IMR-90 (cell line): ENCODE measurements around the gene MAGI2. TPM values are rescaled to one million over a fixed set of nuclear protein-coding genes. Genes with fewer than 3 reads are reported as not detected.

Experiments
- ATAC-seq: fragments of 200-7000 bp; cut with Tn5 transposase; 2 replicates; pipeline ENCODE4 v1.9.1; 2020; ENCODE audit warnings: low read depth, mild to moderate bottlenecking, moderate library complexity
- BruUV-seq: library from RNA; stranded (reverse); fragments of 400-500 nt; replicated peaks from 2 replicates; lab custom pipeline; 2021; lab: Mats Ljungman, UMichigan
- CTCF ChIA-PET: fragments of 300-600 bp; formaldehyde crosslinking; extraction: SDS; loops from one replicate; lab custom pipeline; 2021; ENCODE audit warnings: antibody characterized with exemption; lab: Yijun Ruan, JAX
- POLR2A ChIA-PET: fragments of 300-600 bp; sonication (Branson Sonifier 250); formaldehyde crosslinking; loops from one replicate; lab custom pipeline; 2022; ENCODE audit warnings: antibody characterized with exemption; ENCODE audit not compliant: unreplicated experiment; lab: Charles Lee
- DNase-seq: peaks from one replicate; pipeline ENCODE4 v3.0.0; 2013
- H2AFZ ChIP-seq: replicated peaks from 2 replicates; pipeline ENCODE3; 2013; ENCODE audit warnings: low read length, mild to moderate bottlenecking; ENCODE audit not compliant: poor library complexity
- H2AK5ac ChIP-seq: 2 replicates; pipeline ENCODE4 v1.6.1; 2013; ENCODE audit warnings: low read depth, low read length, inconsistent platforms
- H2AK9ac ChIP-seq: replicated peaks from 2 replicates; pipeline ENCODE3; 2013; ENCODE audit warnings: mild to moderate bottlenecking, low read depth, low read length, moderate library complexity; ENCODE audit not compliant: poor library complexity
- H2BK120ac ChIP-seq: 2 replicates; pipeline ENCODE4 v1.6.1; 2013; ENCODE audit warnings: low read depth, low read length, inconsistent platforms
- H2BK15ac ChIP-seq: 3 replicates; pipeline ENCODE4 v1.6.1; 2013; ENCODE audit warnings: low read depth, low read length, inconsistent platforms
- H2BK20ac ChIP-seq: 2 replicates; pipeline ENCODE4 v1.6.1; 2013; ENCODE audit warnings: low read depth, mild to moderate bottlenecking, inconsistent platforms, low read length, moderate library complexity
- H2BK5ac ChIP-seq: 2 replicates; pipeline ENCODE4 v1.6.1; 2013; ENCODE audit warnings: mild to moderate bottlenecking, low read depth, low read length, inconsistent platforms; ENCODE audit not compliant: poor library complexity, severe bottlenecking
- H3K14ac ChIP-seq: replicated peaks from 2 replicates; pipeline ENCODE4 v1.6.1; 2013; ENCODE audit warnings: low read depth, low read length, inconsistent platforms
- H3K18ac ChIP-seq: 2 replicates; pipeline ENCODE4 v1.6.1; 2013; ENCODE audit warnings: low read depth, low read length, control low read depth
- H3K23ac ChIP-seq: 2 replicates; pipeline ENCODE4 v1.6.1; 2013; ENCODE audit warnings: low read depth, low read length, inconsistent platforms
- H3K27ac ChIP-seq: 2 replicates; pipeline ENCODE4 v1.5.1; 2013; ENCODE audit warnings: mild to moderate bottlenecking, control low read depth, low read length; ENCODE audit not compliant: insufficient read depth
- H3K27me3 ChIP-seq: 2 replicates; pipeline ENCODE4 v1.6.1; 2013; ENCODE audit warnings: low read length; ENCODE audit not compliant: control insufficient read depth, insufficient read depth
- H3K36me3 ChIP-seq: 2 replicates; pipeline ENCODE4 v1.6.1; 2013; ENCODE audit warnings: low read length, mixed read lengths; ENCODE audit not compliant: control insufficient read depth, insufficient read depth
- H3K4ac ChIP-seq: 2 replicates; pipeline ENCODE4 v1.6.1; 2013; ENCODE audit warnings: low read depth, low read length, inconsistent platforms
- H3K4me1 ChIP-seq: 2 replicates; pipeline ENCODE4 v1.6.1; 2013; ENCODE audit warnings: low read length, mixed read lengths; ENCODE audit not compliant: control insufficient read depth, insufficient read depth
- H3K4me2 ChIP-seq: 2 replicates; pipeline ENCODE4 v1.6.1; 2013; ENCODE audit warnings: low read depth, mild to moderate bottlenecking, control low read depth, low read length, moderate library complexity
- H3K4me3 ChIP-seq: 2 replicates; pipeline ENCODE4 v1.5.1; 2013; ENCODE audit warnings: low read depth, mild to moderate bottlenecking, control low read depth, low read length, moderate library complexity; ENCODE audit not compliant: insufficient read depth
- H3K56ac ChIP-seq: 2 replicates; pipeline ENCODE4 v1.6.1; 2013; ENCODE audit warnings: low read length, inconsistent platforms; ENCODE audit not compliant: insufficient read depth; ENCODE audit errors: extremely low read depth
- H3K79me1 ChIP-seq, 2 experiments: 2 replicates each; pipeline ENCODE4 v1.6.1; 2013; ENCODE audit warnings: low read length in 2 of 2, inconsistent platforms in 1 of 2, low read depth in 1 of 2
- H3K9ac ChIP-seq: 2 replicates; pipeline ENCODE4 v1.6.1; 2013; ENCODE audit warnings: low read depth, low read length, control low read depth
- H3K9me1 ChIP-seq: 2 replicates; pipeline ENCODE4 v1.6.1; 2013; ENCODE audit warnings: low read length, inconsistent platforms; ENCODE audit not compliant: insufficient read depth
- H3K9me3 ChIP-seq: 2 replicates; pipeline ENCODE4 v1.6.1; 2013; ENCODE audit warnings: low read length; ENCODE audit not compliant: control insufficient read depth, insufficient read depth
- H4K20me1 ChIP-seq: 2 replicates; pipeline ENCODE4 v1.6.1; 2013; ENCODE audit warnings: low read length, inconsistent platforms; ENCODE audit not compliant: insufficient read depth
- H4K5ac ChIP-seq: 2 replicates; pipeline ENCODE4 v1.6.1; 2013; ENCODE audit warnings: mild to moderate bottlenecking, low read depth, low read length, control low read depth
- H4K8ac ChIP-seq, 2 experiments: 2 replicates each; pipeline ENCODE4 v1.6.1; 2013; ENCODE audit warnings: low read depth in 2 of 2, low read length in 2 of 2, control low read depth in 1 of 2, inconsistent platforms in 1 of 2
- H4K91ac ChIP-seq: 2 replicates; pipeline ENCODE4 v1.6.1; 2013; ENCODE audit warnings: low read depth, low read length, inconsistent platforms; ENCODE audit not compliant: insufficient read depth
- BHLHE40 ChIP-seq: fragments of 150-350 bp; IDR thresholded peaks from 2 replicates; pipeline ENCODE4 v1.6.1; 2016; ENCODE audit warnings: mild to moderate bottlenecking, low read depth, low read length
- CEBPB ChIP-seq: IDR thresholded peaks from 2 replicates; pipeline ENCODE4 v1.6.1; 2012; ENCODE audit warnings: low read depth, low read length, improper control_type of control experiment
- CHD1 ChIP-seq: IDR thresholded peaks from 2 replicates; pipeline ENCODE4 v1.6.1; 2012; ENCODE audit warnings: low read depth, low read length, improper control_type of control experiment
- FOS ChIP-seq: fragments of 150-350 bp; IDR thresholded peaks from 2 replicates; pipeline ENCODE4 v1.6.1; 2016; ENCODE audit warnings: low read depth, low read length
- MAFK ChIP-seq: IDR thresholded peaks from 2 replicates; pipeline ENCODE4 v1.6.1; 2012; ENCODE audit warnings: low read depth, low read length, improper control_type of control experiment
- MAZ ChIP-seq: IDR thresholded peaks from 2 replicates; pipeline ENCODE4 v1.6.1; 2012; ENCODE audit warnings: low read depth, mild to moderate bottlenecking, low read length, improper control_type of control experiment, moderate library complexity, borderline replicate concordance
- MXI1 ChIP-seq: IDR thresholded peaks from 2 replicates; pipeline ENCODE4 v1.6.1; 2012; ENCODE audit warnings: low read depth, mild to moderate bottlenecking, low read length, moderate library complexity, borderline replicate concordance
- NFE2L2 ChIP-seq: fragments of 150-350 bp; IDR thresholded peaks from 2 replicates; pipeline ENCODE4 v1.6.1; 2016; ENCODE audit warnings: low read depth, mild to moderate bottlenecking, low read length
- POLR2A ChIP-seq: IDR thresholded peaks from 2 replicates; pipeline ENCODE4 v1.6.1; 2012; ENCODE audit warnings: mild to moderate bottlenecking, low read depth, low read length
- RAD21 ChIP-seq: IDR thresholded peaks from 2 replicates; pipeline ENCODE4 v1.6.1; 2012; ENCODE audit warnings: low read length, improper control_type of control experiment
- RCOR1 ChIP-seq: IDR thresholded peaks from 2 replicates; pipeline ENCODE4 v1.6.1; 2012; ENCODE audit warnings: mild to moderate bottlenecking, low read length, improper control_type of control experiment; ENCODE audit not compliant: insufficient replicate concordance
- RFX5 ChIP-seq: IDR thresholded peaks from 2 replicates; pipeline ENCODE4 v1.8.0; 2012; ENCODE audit warnings: low read depth, mild to moderate bottlenecking, low read length, moderate library complexity
- SMC3 ChIP-seq: fragments of 150-350 bp; IDR thresholded peaks from 2 replicates; pipeline ENCODE4 v1.6.1; 2016; ENCODE audit warnings: low read depth, mild to moderate bottlenecking, antibody characterized with exemption, low read length, moderate library complexity
- WGBS, 2 experiments: methylation state at CpG; one replicate each; pipeline versions ENCODE4 v1.1.5 to v1.1.7; 2013; ENCODE audit warnings: missing lambda C conversion rate in 2 of 2; ENCODE audit not compliant: insufficient read length in 1 of 2; ENCODE audit errors: extremely low coverage in 2 of 2; 5-methylcytosine and 5-hydroxymethylcytosine counted together
- dilution Hi-C: fragments of 300-500 bp; cut with HindIII; formaldehyde crosslinking; loops from one replicate; pipeline ENCODE4 v1.14.3; 2018; ENCODE audit warnings: low sequenced_read_pairs; ENCODE audit not compliant: unreplicated experiment
- in situ Hi-C: fragments of 300-500 bp; cut with MboI; formaldehyde crosslinking; loops from 3 replicates; pipeline ENCODE4 v1.14.3; 2019; ENCODE audit warnings: low sequenced_read_pairs, inconsistent platforms, mixed read lengths
- intact Hi-C: fragments of 100-400 bp; cut with micrococcal nuclease; formaldehyde crosslinking; loops from 2 replicates; pipeline ENCODE4 v1.10.0; 2022
- polyA plus RNA-seq, 3 experiments: library from polyadenylated mRNA; depleted of rRNA; stranded (reverse); fragments of >200 nt; gene quantifications; 2 replicates each; pipeline ENCODE4 v1.2.3, GENCODE V29; 2012; ENCODE audit warnings: low replicate concordance in 1 of 3
- total RNA-seq: library from RNA; depleted of rRNA; stranded (reverse); fragments of >200 nt; gene quantifications from 2 replicates; pipeline ENCODE4 v1.2.3, GENCODE V29; 2012
- TF ChIP-seq, protein P1 (sequence below): fragments of 150-350 bp; IDR thresholded peaks from 2 replicates; pipeline ENCODE4 v1.6.1; 2017; ENCODE audit warnings: mild to moderate bottlenecking, antibody characterized with exemption, low read length, low read depth
- TF ChIP-seq, protein P2 (sequence below): fragments of 150-350 bp; IDR thresholded peaks from 2 replicates; pipeline ENCODE4 v1.6.1; 2016; ENCODE audit warnings: low read depth, mild to moderate bottlenecking, low read length, moderate library complexity, borderline replicate concordance
- TF ChIP-seq, protein P3 (sequence below): conservative IDR thresholded peaks from 2 replicates; pipeline ENCODE4 v1.5.1; 2012; ENCODE audit warnings: mild to moderate bottlenecking, low read depth, low read length, improper control_type of control experiment

Gene MAGI2
- total and polyA plus RNA-seq, 2 of the 4 experiments (the other 2 are of a cell fraction): 2.5 to 17.9 TPM

DNA sequence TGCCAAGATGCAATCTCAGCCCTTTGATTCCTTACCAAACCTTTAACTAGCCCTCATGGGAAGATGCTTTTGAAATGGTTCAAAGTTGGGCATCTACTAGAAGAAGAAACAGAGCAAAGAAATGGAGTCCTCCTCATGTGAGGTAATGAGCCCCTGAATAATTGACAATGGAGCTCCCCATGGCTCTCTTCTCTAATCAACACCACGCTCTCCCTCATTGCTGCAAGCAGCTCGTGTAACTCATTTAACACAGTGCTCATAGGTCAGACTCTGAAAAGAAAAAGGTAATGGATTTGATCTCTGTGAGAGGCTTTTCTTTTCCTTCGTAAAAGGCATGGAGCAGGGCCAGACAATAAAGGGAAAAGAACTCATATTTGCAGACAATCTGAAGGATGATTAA is 1342.1 kb downstream of the MAGI2 start:
- dilution Hi-C loops (no loop called here), in situ Hi-C loops (no loop called here), intact Hi-C loops (no loop called here)
- no TSS peak for BruUV-seq
- no peak overlapping the region for H3K18ac ChIP-seq
- H3K9ac ChIP-seq: no peak overlapping the region
- no peak overlapping the region for H2BK15ac ChIP-seq
- no peak overlapping the region for H2BK20ac ChIP-seq
- ChIA-PET CTCF (no interaction called here), POLR2A (no interaction called here)
- no peak overlapping the region for H3K27ac ChIP-seq
- no peak overlapping the region for H4K5ac ChIP-seq
- H2BK5ac ChIP-seq: no peak overlapping the region
- TF ChIP-seq, protein P1, sequence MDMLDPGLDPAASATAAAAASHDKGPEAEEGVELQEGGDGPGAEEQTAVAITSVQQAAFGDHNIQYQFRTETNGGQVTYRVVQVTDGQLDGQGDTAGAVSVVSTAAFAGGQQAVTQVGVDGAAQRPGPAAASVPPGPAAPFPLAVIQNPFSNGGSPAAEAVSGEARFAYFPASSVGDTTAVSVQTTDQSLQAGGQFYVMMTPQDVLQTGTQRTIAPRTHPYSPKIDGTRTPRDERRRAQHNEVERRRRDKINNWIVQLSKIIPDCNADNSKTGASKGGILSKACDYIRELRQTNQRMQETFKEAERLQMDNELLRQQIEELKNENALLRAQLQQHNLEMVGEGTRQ: no peak
- TF ChIP-seq MAFK: no peak
- no peak for TF ChIP-seq BHLHE40
- TF ChIP-seq MAZ: no peak
- TF ChIP-seq, protein P2, sequence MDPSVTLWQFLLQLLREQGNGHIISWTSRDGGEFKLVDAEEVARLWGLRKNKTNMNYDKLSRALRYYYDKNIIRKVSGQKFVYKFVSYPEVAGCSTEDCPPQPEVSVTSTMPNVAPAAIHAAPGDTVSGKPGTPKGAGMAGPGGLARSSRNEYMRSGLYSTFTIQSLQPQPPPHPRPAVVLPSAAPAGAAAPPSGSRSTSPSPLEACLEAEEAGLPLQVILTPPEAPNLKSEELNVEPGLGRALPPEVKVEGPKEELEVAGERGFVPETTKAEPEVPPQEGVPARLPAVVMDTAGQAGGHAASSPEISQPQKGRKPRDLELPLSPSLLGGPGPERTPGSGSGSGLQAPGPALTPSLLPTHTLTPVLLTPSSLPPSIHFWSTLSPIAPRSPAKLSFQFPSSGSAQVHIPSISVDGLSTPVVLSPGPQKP: no peak
- no peak for TF ChIP-seq CEBPB
- no peak for TF ChIP-seq POLR2A
- TF ChIP-seq, protein P3, sequence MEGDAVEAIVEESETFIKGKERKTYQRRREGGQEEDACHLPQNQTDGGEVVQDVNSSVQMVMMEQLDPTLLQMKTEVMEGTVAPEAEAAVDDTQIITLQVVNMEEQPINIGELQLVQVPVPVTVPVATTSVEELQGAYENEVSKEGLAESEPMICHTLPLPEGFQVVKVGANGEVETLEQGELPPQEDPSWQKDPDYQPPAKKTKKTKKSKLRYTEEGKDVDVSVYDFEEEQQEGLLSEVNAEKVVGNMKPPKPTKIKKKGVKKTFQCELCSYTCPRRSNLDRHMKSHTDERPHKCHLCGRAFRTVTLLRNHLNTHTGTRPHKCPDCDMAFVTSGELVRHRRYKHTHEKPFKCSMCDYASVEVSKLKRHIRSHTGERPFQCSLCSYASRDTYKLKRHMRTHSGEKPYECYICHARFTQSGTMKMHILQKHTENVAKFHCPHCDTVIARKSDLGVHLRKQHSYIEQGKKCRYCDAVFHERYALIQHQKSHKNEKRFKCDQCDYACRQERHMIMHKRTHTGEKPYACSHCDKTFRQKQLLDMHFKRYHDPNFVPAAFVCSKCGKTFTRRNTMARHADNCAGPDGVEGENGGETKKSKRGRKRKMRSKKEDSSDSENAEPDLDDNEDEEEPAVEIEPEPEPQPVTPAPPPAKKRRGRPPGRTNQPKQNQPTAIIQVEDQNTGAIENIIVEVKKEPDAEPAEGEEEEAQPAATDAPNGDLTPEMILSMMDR: no peak
- no peak for TF ChIP-seq CHD1
- no peak for TF ChIP-seq MXI1
- no peak for TF ChIP-seq RFX5
- TF ChIP-seq FOS: no peak
- no peak for TF ChIP-seq RAD21
- TF ChIP-seq NFE2L2: no peak
- no peak for TF ChIP-seq RCOR1
- TF ChIP-seq SMC3: no peak
- DNase-seq: no peak
- no peak overlapping the region for H2AK9ac ChIP-seq
- H2BK120ac ChIP-seq: no peak overlapping the region
- no peaks in the 10 kb centered on the region for H4K20me1 ChIP-seq
- no peak overlapping the region for H3K4me3 ChIP-seq
- no peak overlapping the region for H3K4me2 ChIP-seq
- H2AK5ac ChIP-seq: no peak overlapping the region
- no CpG with 5 or more reads among the region's 3 CpGs for WGBS, 2 experiments
- H3K9me3 ChIP-seq: no peaks in the 10 kb centered on the region
- no peak overlapping the region for H4K91ac ChIP-seq
- no peak overlapping the region for H2AFZ ChIP-seq
- H3K4me1 ChIP-seq: 0 out of 2 replicates have a peak, but pooled peaks cover 2% of the 10 kb centered on the region
- H3K4ac ChIP-seq: no peak overlapping the region
- H3K56ac ChIP-seq: no peak overlapping the region
- no peaks in the 10 kb centered on the region for H3K36me3 ChIP-seq
- no peaks in the 10 kb centered on the region; a peak in 1 of 4 replicates for H3K79me1 ChIP-seq
- no peaks in the 10 kb centered on the region for H3K27me3 ChIP-seq
- no peak for ATAC-seq
- H3K9me1 ChIP-seq: peaks cover 6% of the 10 kb centered on the region; the same call in 1 of the 2 replicates
- H3K23ac ChIP-seq: no peak overlapping the region
- no peak overlapping the region for H3K14ac ChIP-seq
- no peak overlapping the region for H4K8ac ChIP-seq
